HepG2 (cell line): ENCODE data around the gene EYA2. TPM values are rescaled to one million over a fixed set of nuclear protein-coding genes. Genes with fewer than 3 reads are reported as not detected.
A peak's percentile ranks its signal among the peaks of the same experiment; 100 is the strongest.

ENCODE experiments used
- ARHGAP35 ChIP-seq: sonication (generic); formaldehyde crosslinking; IDR thresholded peaks from 2 replicates; pipeline ENCODE4 v1.9.0; 2022; ENCODE audit warnings: mild to moderate bottlenecking, inconsistent platforms, moderate library complexity, missing genetic modification reagents, borderline replicate concordance
- ARNTL ChIP-seq: sonication (generic); formaldehyde crosslinking; IDR thresholded peaks from 2 replicates; pipeline ENCODE4 v1.4.0; 2020; ENCODE audit warnings: mild to moderate bottlenecking, missing genetic modification reagents
- CENPT ChIP-seq: sonication (generic); formaldehyde crosslinking; IDR thresholded peaks from 2 replicates; pipeline ENCODE4 v1.8.0; 2022; ENCODE audit warnings: low read depth, mild to moderate bottlenecking, moderate library complexity, missing genetic modification reagents
- GTF2F1 ChIP-seq: fragments of 150-350 bp; IDR thresholded peaks from 2 replicates; pipeline ENCODE4 v1.6.1; 2014; ENCODE audit warnings: low read length
- GTF3A ChIP-seq: sonication (generic); formaldehyde crosslinking; conservative IDR thresholded peaks from 2 replicates; pipeline ENCODE4 v1.4.0; 2020; ENCODE audit warnings: mild to moderate bottlenecking, missing genetic modification reagents
- HNRNPLL ChIP-seq: fragments of 200-400 bp; formaldehyde crosslinking; IDR thresholded peaks from 2 replicates; pipeline ENCODE4 v1.6.1; 2017; ENCODE audit warnings: mild to moderate bottlenecking, low read depth, low read length; ENCODE audit not compliant: poor library complexity, severe bottlenecking
- MTA1 ChIP-seq: sonication (generic); formaldehyde crosslinking; IDR thresholded peaks from 2 replicates; pipeline ENCODE4 v1.4.0; 2020; ENCODE audit warnings: missing genetic modification reagents, mild to moderate bottlenecking, borderline replicate concordance
- NRL ChIP-seq: sonication (generic); formaldehyde crosslinking; IDR thresholded peaks from 2 replicates; pipeline ENCODE4 v1.5.0; 2020; ENCODE audit warnings: missing genetic modification reagents, mild to moderate bottlenecking, moderate library complexity, borderline replicate concordance
- POLR2AphosphoS2 ChIP-seq: IDR thresholded peaks from 2 replicates; pipeline ENCODE4 v1.6.1; 2011; ENCODE audit warnings: low read depth, low read length, improper control_type of control experiment
- TOE1 ChIP-seq: sonication (generic); formaldehyde crosslinking; IDR thresholded peaks from 2 replicates; pipeline ENCODE4 v1.4.0; 2020; ENCODE audit warnings: mild to moderate bottlenecking, missing genetic modification reagents
- ZBTB38 ChIP-seq: sonication (generic); formaldehyde crosslinking; IDR thresholded peaks from 2 replicates; pipeline ENCODE4 v1.5.1; 2020; ENCODE audit warnings: mild to moderate bottlenecking, missing genetic modification reagents
- ZNF10 ChIP-seq: sonication (generic); formaldehyde crosslinking; IDR thresholded peaks from 2 replicates; pipeline ENCODE4 v1.4.0; 2020; ENCODE audit warnings: mild to moderate bottlenecking, low read depth, missing genetic modification reagents, borderline replicate concordance
- ZNF234 ChIP-seq: sonication (generic); formaldehyde crosslinking; conservative IDR thresholded peaks from 2 replicates; pipeline ENCODE4 v1.5.1; 2020; ENCODE audit warnings: mild to moderate bottlenecking, missing genetic modification reagents
- ZNF577 ChIP-seq: sonication (generic); formaldehyde crosslinking; IDR thresholded peaks from 2 replicates; pipeline ENCODE4 v1.4.0; 2020; ENCODE audit warnings: mild to moderate bottlenecking, low read depth, missing genetic modification reagents, borderline replicate concordance
- ZSCAN20 ChIP-seq: sonication (generic); formaldehyde crosslinking; IDR thresholded peaks from 2 replicates; pipeline ENCODE4 v1.4.0; 2020; ENCODE audit warnings: missing genetic modification reagents, mild to moderate bottlenecking, borderline replicate concordance
- polyA plus RNA-seq, 8 experiments: library from polyadenylated mRNA; depleted of rRNA in 3 of 8; stranded (reverse) in 7 of 8; unstranded in 1 of 8; fragments of >200 nt; fragmentation: Illumina TruSeq in 4 of 8; extraction: Trizol in 4 of 8; gene quantifications; 2 replicates each; pipeline versions ENCODE4 v1.2.1 to v1.2.3, GENCODE V29; 2011 to 2016; ENCODE audit warnings: low read depth in 4 of 8, missing spikeins in 1 of 8, mixed read lengths in 1 of 8; ENCODE audit not compliant: insufficient read depth in 1 of 8
- total RNA-seq, 5 experiments: library from RNA; depleted of rRNA; stranded (reverse); fragments of >200 nt; fragmentation: Illumina TruSeq; extraction: Trizol; gene quantifications; 2 replicates each; pipeline ENCODE4 v1.2.3, GENCODE V29; 2016; ENCODE audit warnings: low read depth in 1 of 5
- TF ChIP-seq, protein P1 (sequence below): sonication (generic); formaldehyde crosslinking; IDR thresholded peaks from 2 replicates; pipeline ENCODE4 v1.9.0; 2021; ENCODE audit warnings: missing genetic modification reagents, mild to moderate bottlenecking, borderline replicate concordance
- TF ChIP-seq, protein P2 (sequence below): sonication (generic); formaldehyde crosslinking; IDR thresholded peaks from 2 replicates; pipeline ENCODE4 v1.8.0; 2022; ENCODE audit warnings: missing genetic modification reagents, mild to moderate bottlenecking, borderline replicate concordance
- TF ChIP-seq, protein P3 (sequence below): sonication (generic); formaldehyde crosslinking; IDR thresholded peaks from 2 replicates; pipeline ENCODE4 v1.4.0; 2020; ENCODE audit warnings: mild to moderate bottlenecking, low read depth, missing genetic modification reagents
- TF ChIP-seq, protein P4 (sequence below): sonication (generic); formaldehyde crosslinking; conservative IDR thresholded peaks from 2 replicates; pipeline ENCODE4 v1.5.0; 2020; ENCODE audit warnings: missing genetic modification reagents
- TF ChIP-seq, protein P5 (sequence below): sonication (generic); formaldehyde crosslinking; IDR thresholded peaks from 2 replicates; pipeline ENCODE4 v1.4.0; 2020; ENCODE audit warnings: missing genetic modification reagents

Gene EYA2
- total and polyA plus RNA-seq, 2 of the 13 experiments (the other 11 are each of a cell fraction or from before 2014, with no cell fraction given): not detected

DNA sequence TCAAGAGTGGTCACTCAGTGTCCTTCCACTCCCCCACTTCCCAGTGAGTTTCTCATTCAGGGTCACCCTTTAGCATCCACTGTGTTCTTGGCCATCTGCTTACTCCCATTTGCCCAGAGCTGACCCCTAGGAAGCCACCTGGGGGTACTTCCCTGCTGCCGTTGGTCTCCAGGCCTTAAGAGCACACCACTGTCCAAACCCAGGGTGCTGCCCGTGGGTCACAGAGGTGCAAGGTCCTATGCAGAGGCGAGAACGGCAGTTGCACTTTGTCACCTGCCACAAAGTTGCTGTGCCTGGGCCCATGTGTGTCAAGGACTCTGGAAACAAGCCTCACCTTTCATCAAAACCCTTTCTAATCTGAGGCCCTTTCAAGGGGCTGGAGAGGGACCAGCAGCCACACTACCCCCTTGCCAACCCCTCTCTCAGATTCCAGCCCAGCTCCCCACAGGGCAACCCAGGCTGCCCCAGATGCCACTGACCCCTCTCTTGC lies 270.8 kb downstream of the EYA2 start (continued):
- TF ChIP-seq, protein P1, sequence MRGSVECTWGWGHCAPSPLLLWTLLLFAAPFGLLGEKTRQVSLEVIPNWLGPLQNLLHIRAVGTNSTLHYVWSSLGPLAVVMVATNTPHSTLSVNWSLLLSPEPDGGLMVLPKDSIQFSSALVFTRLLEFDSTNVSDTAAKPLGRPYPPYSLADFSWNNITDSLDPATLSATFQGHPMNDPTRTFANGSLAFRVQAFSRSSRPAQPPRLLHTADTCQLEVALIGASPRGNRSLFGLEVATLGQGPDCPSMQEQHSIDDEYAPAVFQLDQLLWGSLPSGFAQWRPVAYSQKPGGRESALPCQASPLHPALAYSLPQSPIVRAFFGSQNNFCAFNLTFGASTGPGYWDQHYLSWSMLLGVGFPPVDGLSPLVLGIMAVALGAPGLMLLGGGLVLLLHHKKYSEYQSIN (CRISPR knock-in tag): no peak
- TF ChIP-seq HNRNPLL (no peak), ZSCAN20 (CRISPR knock-in tag) (no peak), ARHGAP35 (no peak), ZNF577 (CRISPR knock-in tag) (no peak), GTF2F1 (no peak), ARNTL (peak; percentile 83; the same call in 1 of the 2 replicates), NRL (CRISPR knock-in tag) (no peak), GTF3A (CRISPR knock-in tag) (no peak), CENPT (no peak), ZBTB38 (CRISPR knock-in tag) (no peak), ZNF10 (CRISPR knock-in tag) (no peak), POLR2AphosphoS2 (no peak), TOE1 (CRISPR knock-in tag) (no peak), MTA1 (CRISPR knock-in tag) (peak; percentile 94), ZNF234 (CRISPR knock-in tag) (no peak)
- TF ChIP-seq, protein P2, sequence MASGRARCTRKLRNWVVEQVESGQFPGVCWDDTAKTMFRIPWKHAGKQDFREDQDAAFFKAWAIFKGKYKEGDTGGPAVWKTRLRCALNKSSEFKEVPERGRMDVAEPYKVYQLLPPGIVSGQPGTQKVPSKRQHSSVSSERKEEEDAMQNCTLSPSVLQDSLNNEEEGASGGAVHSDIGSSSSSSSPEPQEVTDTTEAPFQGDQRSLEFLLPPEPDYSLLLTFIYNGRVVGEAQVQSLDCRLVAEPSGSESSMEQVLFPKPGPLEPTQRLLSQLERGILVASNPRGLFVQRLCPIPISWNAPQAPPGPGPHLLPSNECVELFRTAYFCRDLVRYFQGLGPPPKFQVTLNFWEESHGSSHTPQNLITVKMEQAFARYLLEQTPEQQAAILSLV (CRISPR knock-in tag): no peak
- TF ChIP-seq, protein P3, sequence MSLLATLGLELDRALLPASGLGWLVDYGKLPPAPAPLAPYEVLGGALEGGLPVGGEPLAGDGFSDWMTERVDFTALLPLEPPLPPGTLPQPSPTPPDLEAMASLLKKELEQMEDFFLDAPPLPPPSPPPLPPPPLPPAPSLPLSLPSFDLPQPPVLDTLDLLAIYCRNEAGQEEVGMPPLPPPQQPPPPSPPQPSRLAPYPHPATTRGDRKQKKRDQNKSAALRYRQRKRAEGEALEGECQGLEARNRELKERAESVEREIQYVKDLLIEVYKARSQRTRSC (CRISPR knock-in tag): no peak
- TF ChIP-seq, protein P4, sequence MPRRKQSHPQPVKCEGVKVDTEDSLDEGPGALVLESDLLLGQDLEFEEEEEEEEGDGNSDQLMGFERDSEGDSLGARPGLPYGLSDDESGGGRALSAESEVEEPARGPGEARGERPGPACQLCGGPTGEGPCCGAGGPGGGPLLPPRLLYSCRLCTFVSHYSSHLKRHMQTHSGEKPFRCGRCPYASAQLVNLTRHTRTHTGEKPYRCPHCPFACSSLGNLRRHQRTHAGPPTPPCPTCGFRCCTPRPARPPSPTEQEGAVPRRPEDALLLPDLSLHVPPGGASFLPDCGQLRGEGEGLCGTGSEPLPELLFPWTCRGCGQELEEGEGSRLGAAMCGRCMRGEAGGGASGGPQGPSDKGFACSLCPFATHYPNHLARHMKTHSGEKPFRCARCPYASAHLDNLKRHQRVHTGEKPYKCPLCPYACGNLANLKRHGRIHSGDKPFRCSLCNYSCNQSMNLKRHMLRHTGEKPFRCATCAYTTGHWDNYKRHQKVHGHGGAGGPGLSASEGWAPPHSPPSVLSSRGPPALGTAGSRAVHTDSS (CRISPR knock-in tag): no peak
- TF ChIP-seq, protein P5, sequence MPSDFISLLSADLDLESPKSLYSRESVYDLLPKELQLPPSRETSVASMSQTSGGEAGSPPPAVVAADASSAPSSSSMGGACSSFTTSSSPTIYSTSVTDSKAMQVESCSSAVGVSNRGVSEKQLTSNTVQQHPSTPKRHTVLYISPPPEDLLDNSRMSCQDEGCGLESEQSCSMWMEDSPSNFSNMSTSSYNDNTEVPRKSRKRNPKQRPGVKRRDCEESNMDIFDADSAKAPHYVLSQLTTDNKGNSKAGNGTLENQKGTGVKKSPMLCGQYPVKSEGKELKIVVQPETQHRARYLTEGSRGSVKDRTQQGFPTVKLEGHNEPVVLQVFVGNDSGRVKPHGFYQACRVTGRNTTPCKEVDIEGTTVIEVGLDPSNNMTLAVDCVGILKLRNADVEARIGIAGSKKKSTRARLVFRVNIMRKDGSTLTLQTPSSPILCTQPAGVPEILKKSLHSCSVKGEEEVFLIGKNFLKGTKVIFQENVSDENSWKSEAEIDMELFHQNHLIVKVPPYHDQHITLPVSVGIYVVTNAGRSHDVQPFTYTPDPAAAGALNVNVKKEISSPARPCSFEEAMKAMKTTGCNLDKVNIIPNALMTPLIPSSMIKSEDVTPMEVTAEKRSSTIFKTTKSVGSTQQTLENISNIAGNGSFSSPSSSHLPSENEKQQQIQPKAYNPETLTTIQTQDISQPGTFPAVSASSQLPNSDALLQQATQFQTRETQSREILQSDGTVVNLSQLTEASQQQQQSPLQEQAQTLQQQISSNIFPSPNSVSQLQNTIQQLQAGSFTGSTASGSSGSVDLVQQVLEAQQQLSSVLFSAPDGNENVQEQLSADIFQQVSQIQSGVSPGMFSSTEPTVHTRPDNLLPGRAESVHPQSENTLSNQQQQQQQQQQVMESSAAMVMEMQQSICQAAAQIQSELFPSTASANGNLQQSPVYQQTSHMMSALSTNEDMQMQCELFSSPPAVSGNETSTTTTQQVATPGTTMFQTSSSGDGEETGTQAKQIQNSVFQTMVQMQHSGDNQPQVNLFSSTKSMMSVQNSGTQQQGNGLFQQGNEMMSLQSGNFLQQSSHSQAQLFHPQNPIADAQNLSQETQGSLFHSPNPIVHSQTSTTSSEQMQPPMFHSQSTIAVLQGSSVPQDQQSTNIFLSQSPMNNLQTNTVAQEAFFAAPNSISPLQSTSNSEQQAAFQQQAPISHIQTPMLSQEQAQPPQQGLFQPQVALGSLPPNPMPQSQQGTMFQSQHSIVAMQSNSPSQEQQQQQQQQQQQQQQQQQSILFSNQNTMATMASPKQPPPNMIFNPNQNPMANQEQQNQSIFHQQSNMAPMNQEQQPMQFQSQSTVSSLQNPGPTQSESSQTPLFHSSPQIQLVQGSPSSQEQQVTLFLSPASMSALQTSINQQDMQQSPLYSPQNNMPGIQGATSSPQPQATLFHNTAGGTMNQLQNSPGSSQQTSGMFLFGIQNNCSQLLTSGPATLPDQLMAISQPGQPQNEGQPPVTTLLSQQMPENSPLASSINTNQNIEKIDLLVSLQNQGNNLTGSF (CRISPR knock-in tag): no peak
